ENCODE data around the gene SLC39A11. TPM values are rescaled to one million over a fixed set of nuclear protein-coding genes. Genes with fewer than 3 reads are reported as not detected.

SLC39A11 gene
- total RNA-seq, 1 experiment from 2014 or later = 15.2 TPM

- Histone ChIP-seq H3K23ac (ENCODE audit: insufficient read length, low read depth, low read length) (no peak overlapping the region), H3K27me3 (ENCODE audit: insufficient read depth, low read length) (no peaks in the 10 kb centered on the region), H3K4me1 (ENCODE audit: insufficient read depth, low read length) (no peaks in the 10 kb centered on the region), H3K27ac (ENCODE audit: insufficient read length, low read depth, low read length) (no peak overlapping the region), H3T11ph (ENCODE audit: low read length) (no peak overlapping the region), H2BK120ac (ENCODE audit: low read depth, low read length, poor library complexity, severe bottlenecking) (no peak overlapping the region), H2AFZ (ENCODE audit: low read length) (no peak overlapping the region), H3K4ac (ENCODE audit: low read depth, low read length) (no peak overlapping the region), H4K8ac (replicated peaks; ENCODE audit: insufficient read length, low read depth, low read length) (no peak overlapping the region), H3K56ac (ENCODE audit: insufficient read length, low read depth, low read length) (no peak overlapping the region), H2BK5ac (ENCODE audit: insufficient read length, low read length) (no peak overlapping the region), H3K79me2 (ENCODE audit: insufficient read depth, low read length) (no peaks in the 10 kb centered on the region), H2AK5ac (ENCODE audit: insufficient read length, low read length) (no peak overlapping the region), H3K14ac (ENCODE audit: insufficient read depth, low read length) (no peak overlapping the region), H3K9ac (ENCODE audit: extremely low read depth, insufficient read length, low read length) (no peak overlapping the region), H4K5ac (ENCODE audit: insufficient read length, low read depth, low read length) (no peak overlapping the region), H3K23me2 (ENCODE audit: insufficient read length, low read depth, low read length, poor library complexity, severe bottlenecking) (no peaks in the 10 kb centered on the region), H3K79me1 (ENCODE audit: insufficient read depth, low read depth, low read length, poor library complexity, severe bottlenecking) (no peaks in the 10 kb centered on the region), H3K4me2 (ENCODE audit: insufficient read depth, insufficient read length, low read length) (no peak overlapping the region), H4K91ac (ENCODE audit: insufficient read length, low read depth, low read length) (no peak overlapping the region), H2BK20ac (ENCODE audit: low read depth, low read length, poor library complexity, severe bottlenecking) (no peak overlapping the region), H3K18ac (ENCODE audit: insufficient read length, low read depth, low read length) (no peak overlapping the region), H3K9me3 (ENCODE audit: control insufficient read depth, low read depth, low read length) (no peaks in the 10 kb centered on the region), H2BK15ac (ENCODE audit: low read depth, low read length) (no peak overlapping the region), H2BK12ac (ENCODE audit: insufficient read length, low read depth, low read length) (no peak overlapping the region), H4K20me1 (ENCODE audit: control insufficient read depth, insufficient read depth, insufficient read length) (no peaks in the 10 kb centered on the region)
- Mint-ChIP-seq H3K27me3 (ENCODE audit: low read depth) (no peaks in the 10 kb centered on the region), H3K4me1 (no peaks in the 10 kb centered on the region), H3K36me3 (ENCODE audit: insufficient read depth in 1 of 3, low read depth in 3 of 3) (no peaks in the 10 kb centered on the region), H3K4me3 (no peak overlapping the region), H3K27ac (no peak overlapping the region; a peak in 1 of 7 replicates), H3K9me3 (no peaks in the 10 kb centered on the region)
- TF ChIP-seq CTCF (conservative IDR thresholded peaks at IDR 0.05) = no peak
- no CpG with 5 or more reads among the region's 5 CpGs for WGBS (ENCODE audit: extremely low coverage, insufficient read length, low lambda C conversion rate)
- DNase-seq = no peak
Observed at GRCh38 chr17:72921347-72922054, 171.0 kb downstream of the SLC39A11 start.
